GM12874 (cell line): ENCODE data around the gene F2RL2.

Experiments
- CTCF ChIP-seq: IDR thresholded peaks from 2 replicates; pipeline ENCODE4 v1.5.1; 2011; ENCODE audit warnings: low read depth, mild to moderate bottlenecking, control low read depth, low read length, moderate library complexity; ENCODE audit not compliant: insufficient read depth

The F2RL2 gene

GRCh38 chr5:76642390-76643040, 19.3 kb upstream of the F2RL2 start:
- TF ChIP-seq CTCF = no peak

- TF ChIP-seq CTCF = peak; percentile 63
These were observed 18.4 kb upstream of the F2RL2 start for GRCh38 chr5:76641514-76642120.

GRCh38 chr5:76638479-76638878, 15.3 kb upstream of the F2RL2 start:
- no peak for TF ChIP-seq CTCF

GRCh38 chr5:76637490-76637889, 14.3 kb upstream of the F2RL2 start:
- no peak for TF ChIP-seq CTCF

GRCh38 chr5:76634661-76635060, 11.5 kb upstream of the F2RL2 start:
- no peak for TF ChIP-seq CTCF

- no peak for TF ChIP-seq CTCF
These were observed 3.5 kb upstream of the F2RL2 start for GRCh38 chr5:76626738-76627137.

- TF ChIP-seq CTCF = no peak
These were observed 2.0 kb upstream of the F2RL2 start for GRCh38 chr5:76625087-76625815.
